Endodermal cell (in vitro differentiated cells): ENCODE measurements around the gene TBC1D21. TPM values are rescaled to one million over a fixed set of nuclear protein-coding genes. Genes with fewer than 3 reads are reported as not detected.

Experiments
- DNase-seq: peaks from one replicate; pipeline ENCODE4 v3.0.0-alpha.2; 2017
- H3K27ac ChIP-seq: 2 replicates; pipeline ENCODE4 v1.5.1; 2013; ENCODE audit warnings: mild to moderate bottlenecking, low read depth, low read length, moderate library complexity
- H3K27me3 ChIP-seq: 2 replicates; pipeline ENCODE4 v1.6.1; 2013; ENCODE audit warnings: mild to moderate bottlenecking, low read length, moderate library complexity; ENCODE audit not compliant: insufficient read depth, control insufficient read depth, poor library complexity, severe bottlenecking
- H3K36me3 ChIP-seq: 2 replicates; pipeline ENCODE4 v1.7.0; 2013; ENCODE audit warnings: mild to moderate bottlenecking, low read length, moderate library complexity; ENCODE audit not compliant: control insufficient read depth, insufficient read depth
- H3K4me1 ChIP-seq: one replicate; pipeline ENCODE4 v1.7.0; 2013; ENCODE audit warnings: low read length; ENCODE audit not compliant: control insufficient read depth, insufficient read depth
- H3K4me3 ChIP-seq: 2 replicates; pipeline ENCODE4 v1.5.1; 2013; ENCODE audit warnings: mild to moderate bottlenecking, low read length, moderate library complexity
- H3K9ac ChIP-seq: 2 replicates; pipeline ENCODE4 v1.6.1; 2013; ENCODE audit warnings: mild to moderate bottlenecking, low read length, moderate library complexity; ENCODE audit not compliant: poor library complexity, severe bottlenecking; ENCODE audit errors: extremely low read depth
- H3K9me3 ChIP-seq: 2 replicates; pipeline ENCODE4 v1.6.1; 2013; ENCODE audit warnings: mild to moderate bottlenecking, low read length, moderate library complexity; ENCODE audit not compliant: control insufficient read depth
- H3K27ac Mint-ChIP-seq: 2 replicates; pipeline ENCODE4 v1.8.0; 2020; ENCODE audit warnings: mixed read lengths
- H3K27me3 Mint-ChIP-seq: 2 replicates; pipeline ENCODE4 v1.8.0; 2021; ENCODE audit warnings: mild to moderate bottlenecking, mixed read lengths; ENCODE audit not compliant: insufficient read depth
- H3K36me3 Mint-ChIP-seq: 2 replicates; pipeline ENCODE4 v1.8.0; 2020; ENCODE audit warnings: low read depth, mixed read lengths
- H3K4me1 Mint-ChIP-seq: 2 replicates; pipeline ENCODE4 v1.8.0; 2020; ENCODE audit warnings: mixed read lengths
- H3K4me3 Mint-ChIP-seq: 2 replicates; pipeline ENCODE4 v1.8.0; 2020; ENCODE audit warnings: mild to moderate bottlenecking, moderate library complexity, mixed read lengths
- H3K9me3 Mint-ChIP-seq: 2 replicates; pipeline ENCODE4 v1.8.0; 2020; ENCODE audit warnings: mild to moderate bottlenecking, mixed read lengths
- CTCF ChIP-seq: fragments of 200-600 bp; sonication (generic); conservative IDR thresholded peaks from 2 replicates; pipeline ENCODE4 v1.5.0; 2021; ENCODE audit warnings: antibody characterized with exemption, mild to moderate bottlenecking
- WGBS, 2 experiments: methylation state at CpG; one replicate each; pipeline versions ENCODE4 v1.1.5 to v1.1.7; 2013; ENCODE audit warnings: missing lambda C conversion rate in 2 of 2, mixed read lengths in 1 of 2; ENCODE audit not compliant: insufficient coverage in 1 of 2, insufficient read length in 1 of 2; 5-methylcytosine and 5-hydroxymethylcytosine counted together
- total RNA-seq, 2 donors: library from RNA; stranded (reverse); fragmentation: NEBNext Ultra II Directional in 1 of 2; extraction: Animal tissue kit (Norgen Biotek cat#: 25700) in 1 of 2; gene quantifications; 2 replicates in 1 of 2; 3 replicates in 1 of 2; pipeline ENCODE4 v1.2.1, GENCODE V29; 2021

The TBC1D21 gene
- total RNA-seq, 2 donors from 2014 or later = not detected

- Histone ChIP-seq H3K4me3 (no peak overlapping the region), H3K4me1 (no peaks in the 10 kb centered on the region), H3K9me3 (no peaks in the 10 kb centered on the region), H3K27me3 (no peaks in the 10 kb centered on the region), H3K27ac (no peak overlapping the region), H3K9ac (no peak overlapping the region), H3K36me3 (no peaks in the 10 kb centered on the region)
- Mint-ChIP-seq H3K9me3 (no peaks in the 10 kb centered on the region), H3K27ac (no peak overlapping the region), H3K4me1 (no peaks in the 10 kb centered on the region), H3K36me3 (no peaks in the 10 kb centered on the region), H3K4me3 (no peak overlapping the region), H3K27me3 (no peaks in the 10 kb centered on the region)
- DNase-seq = peak; percentile 49
- WGBS, 2 experiments = 70 to 77% methylated on average over 10 to 14 of the region's 14 CpGs
- no peak for TF ChIP-seq CTCF
These were observed 16.7 kb upstream of the TBC1D21 start for GRCh38 chr15:73856458-73857192.

GRCh38 chr15:73857193-73857920 is 16.0 kb upstream of the TBC1D21 start:
- Mint-ChIP-seq H3K36me3 (no peaks in the 10 kb centered on the region), H3K27me3 (no peaks in the 10 kb centered on the region), H3K4me1 (no peaks in the 10 kb centered on the region), H3K9me3 (no peaks in the 10 kb centered on the region), H3K4me3 (no peak overlapping the region), H3K27ac (no peak overlapping the region)
- no peaks in the 10 kb centered on the region for H3K27me3 ChIP-seq
- 73 to 74% methylated on average over 6 to 7 of the region's 7 CpGs for WGBS, 2 experiments
- no peaks in the 10 kb centered on the region for H3K9me3 ChIP-seq
- no peak for TF ChIP-seq CTCF
- DNase-seq = peak; percentile 35
- H3K4me3 ChIP-seq = no peak overlapping the region
- no peak overlapping the region for H3K9ac ChIP-seq
- H3K36me3 ChIP-seq = no peaks in the 10 kb centered on the region
- no peaks in the 10 kb centered on the region for H3K4me1 ChIP-seq
- no peak overlapping the region for H3K27ac ChIP-seq

- no peaks in the 10 kb centered on the region for H3K36me3 Mint-ChIP-seq
- H3K27me3 ChIP-seq = no peaks in the 10 kb centered on the region
- no peak overlapping the region for H3K27ac ChIP-seq
- H3K4me3 Mint-ChIP-seq = no peak overlapping the region
- no peak overlapping the region for H3K27ac Mint-ChIP-seq
- H3K9me3 ChIP-seq = no peaks in the 10 kb centered on the region
- WGBS, 2 experiments = 87 to 92% methylated on average over 6 of the region's 6 CpGs
- no peaks in the 10 kb centered on the region for H3K9me3 Mint-ChIP-seq
- no peak for TF ChIP-seq CTCF
- no peaks in the 10 kb centered on the region for H3K27me3 Mint-ChIP-seq
- H3K36me3 ChIP-seq = no peaks in the 10 kb centered on the region
- DNase-seq = peak; percentile 28
- H3K9ac ChIP-seq = no peak overlapping the region
- H3K4me1 ChIP-seq = no peaks in the 10 kb centered on the region
- no peak overlapping the region for H3K4me3 ChIP-seq
- no peaks in the 10 kb centered on the region for H3K4me1 Mint-ChIP-seq
These were observed 15.3 kb upstream of the TBC1D21 start for GRCh38 chr15:73858062-73858461.
